Fibroblast of the aortic adventitia (primary cell): ENCODE results near the gene PDHX. TPM values are rescaled to one million over a fixed set of nuclear protein-coding genes. Genes with fewer than 3 reads are reported as not detected.
A peak's percentile ranks its signal among the peaks of the same experiment; 100 is the strongest.

Experiments
- DNase-seq: peaks from one replicate; pipeline ENCODE4 v3.0.0-alpha.2; 2010; ENCODE audit warnings: low read depth
- H3K4me3 ChIP-seq: 2 replicates; pipeline ENCODE4 v1.5.1; 2011; ENCODE audit warnings: low read depth, mild to moderate bottlenecking, control low read depth, low read length, moderate library complexity
- CTCF ChIP-seq: IDR thresholded peaks from 2 replicates; pipeline ENCODE4 v1.5.1; 2011; ENCODE audit warnings: mild to moderate bottlenecking, low read length, control low read depth, inconsistent platforms; ENCODE audit not compliant: insufficient read depth
- total RNA-seq: library from RNA; depleted of rRNA; stranded (reverse); fragments of >200 nt; gene quantifications from 2 replicates; pipeline ENCODE4 v1.2.3, GENCODE V29; 2012; ENCODE audit warnings: low replicate concordance

The PDHX gene
- total RNA-seq, 1 donor: 36.6 TPM

- peak; percentile 54 for DNase-seq
- TF ChIP-seq CTCF: no peak
- peak overlapping the region; percentile 96 for H3K4me3 ChIP-seq
Measured at GRCh38 chr11:34916843-34917770, 689 bp downstream of the PDHX start.

- H3K4me3 ChIP-seq: no peak overlapping the region
- no peak for DNase-seq
- TF ChIP-seq CTCF: no peak
Measured at GRCh38 chr11:34921156-34921555, 4.7 kb downstream of the PDHX start.

- no peak for TF ChIP-seq CTCF
- no peak overlapping the region for H3K4me3 ChIP-seq
- no peak for DNase-seq
Measured at GRCh38 chr11:34924714-34925113, 8.3 kb downstream of the PDHX start.

- no peak overlapping the region for H3K4me3 ChIP-seq
- TF ChIP-seq CTCF: peak; percentile 64
- DNase-seq: peak; percentile 76
Measured at GRCh38 chr11:34926101-34926830, 9.8 kb downstream of the PDHX start.

GRCh38 chr11:34926831-34927132, 10.4 kb downstream of the PDHX start:
- no peak for TF ChIP-seq CTCF
- DNase-seq: peak; percentile 60
- no peak overlapping the region for H3K4me3 ChIP-seq

GRCh38 chr11:34928268-34928959, 12.0 kb downstream of the PDHX start:
- DNase-seq: no peak
- no peak for TF ChIP-seq CTCF
- H3K4me3 ChIP-seq: no peak overlapping the region
